ENCODE results near the gene AIRE. TPM values are rescaled to one million over a fixed set of nuclear protein-coding genes. Genes with fewer than 3 reads are reported as not detected.

The AIRE gene
- total RNA-seq, 1 experiment from 2014 or later = not detected

- BruUV-seq (replicated peaks) = no TSS peak
- Histone ChIP-seq H3K4me3 (ENCODE audit: low read depth, low read length) (no peak overlapping the region), H3K9me3 (no peaks in the 10 kb centered on the region), H3K4me1 (no peaks in the 10 kb centered on the region), H3K27me3 (replicated peaks; ENCODE audit: control insufficient read depth, insufficient read depth, low read length) (no peaks in the 10 kb centered on the region), H3K36me3 (ENCODE audit: control insufficient read depth, insufficient read depth, low read length) (no peaks in the 10 kb centered on the region)
- Mint-ChIP-seq H3K36me3 (ENCODE audit: insufficient read depth, unreplicated experiment) (no peaks in the 10 kb centered on the region), H3K27ac (ENCODE audit: unreplicated experiment) (no peak overlapping the region), H3K4me1 (ENCODE audit: low read depth, unreplicated experiment) (no peaks in the 10 kb centered on the region), H3K9me3 (ENCODE audit: unreplicated experiment) (no peaks in the 10 kb centered on the region), H3K27me3 (ENCODE audit: insufficient read depth, unreplicated experiment) (no peaks in the 10 kb centered on the region), H3K4me3 (ENCODE audit: unreplicated experiment) (no peak overlapping the region)
- ChIA-PET POLR2A (no interaction called here), CTCF (interaction anchor here (2.2 kb wide), 1 partner anchor 30 kb away, joined by 10 read pairs; no protein-coding TSS in a partner anchor)
- peak in 1 of 2 experiments; percentile 37 for DNase-seq
- intact Hi-C loops (cut with micrococcal nuclease; ENCODE audit: unreplicated experiment) = no loop called here
- TF ChIP-seq, protein P1, sequence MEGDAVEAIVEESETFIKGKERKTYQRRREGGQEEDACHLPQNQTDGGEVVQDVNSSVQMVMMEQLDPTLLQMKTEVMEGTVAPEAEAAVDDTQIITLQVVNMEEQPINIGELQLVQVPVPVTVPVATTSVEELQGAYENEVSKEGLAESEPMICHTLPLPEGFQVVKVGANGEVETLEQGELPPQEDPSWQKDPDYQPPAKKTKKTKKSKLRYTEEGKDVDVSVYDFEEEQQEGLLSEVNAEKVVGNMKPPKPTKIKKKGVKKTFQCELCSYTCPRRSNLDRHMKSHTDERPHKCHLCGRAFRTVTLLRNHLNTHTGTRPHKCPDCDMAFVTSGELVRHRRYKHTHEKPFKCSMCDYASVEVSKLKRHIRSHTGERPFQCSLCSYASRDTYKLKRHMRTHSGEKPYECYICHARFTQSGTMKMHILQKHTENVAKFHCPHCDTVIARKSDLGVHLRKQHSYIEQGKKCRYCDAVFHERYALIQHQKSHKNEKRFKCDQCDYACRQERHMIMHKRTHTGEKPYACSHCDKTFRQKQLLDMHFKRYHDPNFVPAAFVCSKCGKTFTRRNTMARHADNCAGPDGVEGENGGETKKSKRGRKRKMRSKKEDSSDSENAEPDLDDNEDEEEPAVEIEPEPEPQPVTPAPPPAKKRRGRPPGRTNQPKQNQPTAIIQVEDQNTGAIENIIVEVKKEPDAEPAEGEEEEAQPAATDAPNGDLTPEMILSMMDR (IDR thresholded peaks at IDR 0.05; ENCODE audit: insufficient read depth in 1 of 2, low read depth in 1 of 2, low read length in 1 of 2, severe bottlenecking in 1 of 2, unreplicated experiment in 1 of 2) = peak in 1 of 2 experiments; percentile 34
Measured at GRCh38 chr21:44267655-44268142, 18.0 kb upstream of the AIRE start.

GRCh38 chr21:44269090-44269489, 16.6 kb upstream of the AIRE start:
- no peaks in the 10 kb centered on the region for H3K27me3 ChIP-seq (replicated peaks; ENCODE audit: control insufficient read depth, insufficient read depth, low read length)
- TF ChIP-seq, protein P1 (IDR thresholded peaks at IDR 0.05; ENCODE audit: insufficient read depth in 1 of 2, low read depth in 1 of 2, low read length in 1 of 2, severe bottlenecking in 1 of 2, unreplicated experiment in 1 of 2) = no peak
- intact Hi-C loops (cut with micrococcal nuclease; ENCODE audit: unreplicated experiment) = no loop called here
- ChIA-PET CTCF (interaction anchor here (2.2 kb wide), 1 partner anchor 29 kb away, joined by 10 read pairs; no protein-coding TSS in a partner anchor), POLR2A (no interaction called here)
- H3K4me1 ChIP-seq = no peaks in the 10 kb centered on the region
- H3K4me3 ChIP-seq (ENCODE audit: low read depth, low read length) = no peak overlapping the region
- H3K27ac Mint-ChIP-seq (ENCODE audit: unreplicated experiment) = no peak overlapping the region
- H3K27me3 Mint-ChIP-seq (ENCODE audit: insufficient read depth, unreplicated experiment) = no peaks in the 10 kb centered on the region
- no peaks in the 10 kb centered on the region for H3K36me3 Mint-ChIP-seq (ENCODE audit: insufficient read depth, unreplicated experiment)
- no TSS peak for BruUV-seq (replicated peaks)
- H3K9me3 Mint-ChIP-seq (ENCODE audit: unreplicated experiment) = no peaks in the 10 kb centered on the region
- DNase-seq = no peak
- H3K9me3 ChIP-seq = no peaks in the 10 kb centered on the region
- no peak overlapping the region for H3K4me3 Mint-ChIP-seq (ENCODE audit: unreplicated experiment)
- H3K36me3 ChIP-seq (ENCODE audit: control insufficient read depth, insufficient read depth, low read length) = no peaks in the 10 kb centered on the region
- no peaks in the 10 kb centered on the region for H3K4me1 Mint-ChIP-seq (ENCODE audit: low read depth, unreplicated experiment)

- no peak for DNase-seq
- BruUV-seq (replicated peaks) = no TSS peak
- H3K4me3 Mint-ChIP-seq (ENCODE audit: unreplicated experiment) = no peak overlapping the region
- H3K36me3 Mint-ChIP-seq (ENCODE audit: insufficient read depth, unreplicated experiment) = no peaks in the 10 kb centered on the region
- Histone ChIP-seq H3K4me1 (no peaks in the 10 kb centered on the region), H3K9me3 (no peaks in the 10 kb centered on the region; the same call in 1 of the 2 replicates), H3K4me3 (ENCODE audit: low read depth, low read length) (no peak overlapping the region), H3K36me3 (ENCODE audit: control insufficient read depth, insufficient read depth, low read length) (no peaks in the 10 kb centered on the region), H3K27me3 (replicated peaks; ENCODE audit: control insufficient read depth, insufficient read depth, low read length) (no peaks in the 10 kb centered on the region)
- TF ChIP-seq, protein P1 (IDR thresholded peaks at IDR 0.05; ENCODE audit: insufficient read depth in 1 of 2, low read depth in 1 of 2, low read length in 1 of 2, severe bottlenecking in 1 of 2, unreplicated experiment in 1 of 2) = no peak
- ChIA-PET POLR2A (no interaction called here), CTCF (no interaction called here)
- H3K4me1 Mint-ChIP-seq (ENCODE audit: low read depth, unreplicated experiment) = no peaks in the 10 kb centered on the region
- intact Hi-C loops (cut with micrococcal nuclease; ENCODE audit: unreplicated experiment) = no loop called here
- H3K9me3 Mint-ChIP-seq (ENCODE audit: unreplicated experiment) = no peaks in the 10 kb centered on the region
- H3K27ac Mint-ChIP-seq (ENCODE audit: unreplicated experiment) = no peak overlapping the region
- H3K27me3 Mint-ChIP-seq (ENCODE audit: insufficient read depth, unreplicated experiment) = no peaks in the 10 kb centered on the region
Measured at GRCh38 chr21:44271558-44272283, 14.0 kb upstream of the AIRE start.
